Gastrocnemius medialis (tissue), 4 donors: ENCODE results near the gene PAK1.

Experiments used
- POLR2A ChIP-seq, 2 donors: fragments of 450-650 bp; IDR thresholded peaks; one replicate each; pipeline ENCODE4 v1.6.1; 2017; ENCODE audit warnings: antibody characterized with exemption in 2 of 2, mild to moderate bottlenecking in 2 of 2, moderate library complexity in 2 of 2
- TF ChIP-seq, protein P1 (sequence below), 5 experiments: fragments of 450-650 bp in 3 of 5; fragments of 200-600 bp in 2 of 5; sonication (generic) in 2 of 5; IDR thresholded peaks in 4 of 5; conservative IDR thresholded peaks in 1 of 5; 1 replicate in 4 of 5; 2 replicates in 1 of 5; pipeline ENCODE4 v1.5.1; 2016 to 2019; ENCODE audit warnings: antibody characterized with exemption in 5 of 5, mild to moderate bottlenecking in 3 of 5, moderate library complexity in 3 of 5

DNA sequence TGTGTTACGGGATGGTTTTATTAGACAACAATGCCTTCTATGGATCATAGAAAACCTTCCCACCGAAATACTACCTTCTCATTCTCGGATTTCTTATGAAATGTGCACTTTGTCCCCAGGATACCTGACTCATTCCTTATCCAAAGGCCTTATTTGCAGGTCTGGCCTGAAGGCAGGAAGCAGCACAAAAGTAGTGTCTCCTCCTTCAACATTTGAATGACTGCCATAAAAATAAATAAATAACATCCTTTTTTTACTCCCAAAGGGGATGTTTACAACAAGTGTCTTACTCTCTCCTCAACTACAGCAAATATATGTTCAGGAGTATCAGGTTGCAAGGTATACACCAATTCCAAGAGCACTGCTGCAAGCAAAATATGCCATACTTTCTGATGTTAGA lies 41.6 kb upstream of the PAK1 start:
- TF ChIP-seq, protein P1, sequence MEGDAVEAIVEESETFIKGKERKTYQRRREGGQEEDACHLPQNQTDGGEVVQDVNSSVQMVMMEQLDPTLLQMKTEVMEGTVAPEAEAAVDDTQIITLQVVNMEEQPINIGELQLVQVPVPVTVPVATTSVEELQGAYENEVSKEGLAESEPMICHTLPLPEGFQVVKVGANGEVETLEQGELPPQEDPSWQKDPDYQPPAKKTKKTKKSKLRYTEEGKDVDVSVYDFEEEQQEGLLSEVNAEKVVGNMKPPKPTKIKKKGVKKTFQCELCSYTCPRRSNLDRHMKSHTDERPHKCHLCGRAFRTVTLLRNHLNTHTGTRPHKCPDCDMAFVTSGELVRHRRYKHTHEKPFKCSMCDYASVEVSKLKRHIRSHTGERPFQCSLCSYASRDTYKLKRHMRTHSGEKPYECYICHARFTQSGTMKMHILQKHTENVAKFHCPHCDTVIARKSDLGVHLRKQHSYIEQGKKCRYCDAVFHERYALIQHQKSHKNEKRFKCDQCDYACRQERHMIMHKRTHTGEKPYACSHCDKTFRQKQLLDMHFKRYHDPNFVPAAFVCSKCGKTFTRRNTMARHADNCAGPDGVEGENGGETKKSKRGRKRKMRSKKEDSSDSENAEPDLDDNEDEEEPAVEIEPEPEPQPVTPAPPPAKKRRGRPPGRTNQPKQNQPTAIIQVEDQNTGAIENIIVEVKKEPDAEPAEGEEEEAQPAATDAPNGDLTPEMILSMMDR (IDR thresholded peaks at IDR 0.05 in 4 of 5, conservative IDR thresholded peaks at IDR 0.05 in 1 of 5), result no peak
- TF ChIP-seq POLR2A (IDR thresholded peaks at IDR 0.05), result no peak
